ENCODE measurements around the gene GCSH.
"Not testable (repeated sequence)": the region's sequence is repeated elsewhere in the genome, so short reads cannot be mapped to it uniquely, and the experiment has no call there.

Gene GCSH

GRCh38 chr16:81095953-81096714 lies at the start of gene GCSH:
TSS of gene GCSH (minus strand) at chr16:81096395. CDS start at chr16:81096278, 117 bp downstream.
- DNase-seq = peak; percentile 99

GRCh38 chr16:81143921-81144471 lies 47.8 kb upstream of the GCSH start:
- no peak for DNase-seq

- no peak for DNase-seq
Observed at GRCh38 chr16:81142864-81143263, 46.7 kb upstream of the GCSH start.

GRCh38 chr16:81140930-81141780 lies 45.0 kb upstream of the GCSH start:
- no peak for DNase-seq

GRCh38 chr16:81138831-81139557 lies 42.8 kb upstream of the GCSH start:
- DNase-seq = no peak

- no peak for DNase-seq
Observed at GRCh38 chr16:81137754-81138153, 41.6 kb upstream of the GCSH start.

GRCh38 chr16:81136390-81137335 lies 40.5 kb upstream of the GCSH start:
- no peak for DNase-seq

GRCh38 chr16:81130126-81130525 lies 33.9 kb upstream of the GCSH start:
- DNase-seq = no peak

GRCh38 chr16:81128726-81129524 lies 32.7 kb upstream of the GCSH start:
- no peak for DNase-seq

GRCh38 chr16:81127051-81127450 lies 30.9 kb upstream of the GCSH start:
- no peak for DNase-seq

- DNase-seq = no peak
Observed at GRCh38 chr16:81123092-81123852, 27.1 kb upstream of the GCSH start.

- no peak for DNase-seq
Observed at GRCh38 chr16:81121474-81121990, 25.3 kb upstream of the GCSH start.

GRCh38 chr16:81117436-81117835 lies 21.2 kb upstream of the GCSH start:
- DNase-seq = no peak

- DNase-seq = no peak
Observed at GRCh38 chr16:81116285-81116684, 20.1 kb upstream of the GCSH start.

GRCh38 chr16:81112453-81112852 lies 16.3 kb upstream of the GCSH start:
- DNase-seq = no peak

GRCh38 chr16:81109274-81109673 lies 13.1 kb upstream of the GCSH start:
- DNase-seq = not testable (repeated sequence)

GRCh38 chr16:81107511-81107910 lies 11.3 kb upstream of the GCSH start:
- no peak for DNase-seq

GRCh38 chr16:81106826-81107503 lies 10.8 kb upstream of the GCSH start:
- no peak for DNase-seq

- no peak for DNase-seq
Observed at GRCh38 chr16:81105946-81106345, 9.8 kb upstream of the GCSH start.

Measured in CD4-positive, alpha-beta T cell treated with Interferon gamma for 1 hour (primary cell).